MCF 10A (cell line): ENCODE results near the gene PET100. TPM values are rescaled to one million over a fixed set of nuclear protein-coding genes. Genes with fewer than 3 reads are reported as not detected.

Experiments
- BruUV-seq: library from RNA; stranded (reverse); fragments of 400-500 nt; replicated peaks from 2 replicates; lab custom pipeline; 2021; lab: Mats Ljungman, UMichigan
- CTCF ChIA-PET: fragments of 300-600 bp; sonication (Branson Sonifier 250); formaldehyde crosslinking; extraction: SDS; loops from one replicate; lab custom pipeline; 2021; ENCODE audit warnings: antibody characterized with exemption, inconsistent platforms; lab: Yijun Ruan, JAX
- POLR2A ChIA-PET: fragments of 300-600, 350-650 bp; sonication (Branson Sonifier 250); formaldehyde crosslinking; extraction: SDS; loops from one replicate; lab custom pipeline; 2020; ENCODE audit warnings: antibody characterized with exemption, inconsistent platforms; lab: Yijun Ruan, JAX
- DNase-seq: peaks from one replicate; pipeline ENCODE4 v3.0.0-alpha.2; 2018; ENCODE audit not compliant: unreplicated experiment
- H3K27ac Mint-ChIP-seq: one replicate; pipeline ENCODE4 v1.8.0; 2022; ENCODE audit warnings: mild to moderate bottlenecking, low read depth, mixed read lengths; ENCODE audit not compliant: unreplicated experiment
- H3K27me3 Mint-ChIP-seq: one replicate; pipeline ENCODE4 v1.8.0; 2022; ENCODE audit warnings: mixed read lengths; ENCODE audit not compliant: insufficient read depth, unreplicated experiment
- H3K36me3 Mint-ChIP-seq: one replicate; pipeline ENCODE4 v1.8.0; 2022; ENCODE audit warnings: mild to moderate bottlenecking, moderate library complexity, mixed read lengths; ENCODE audit not compliant: insufficient read depth, unreplicated experiment
- H3K4me1 Mint-ChIP-seq: one replicate; pipeline ENCODE4 v1.8.0; 2022; ENCODE audit warnings: mixed read lengths; ENCODE audit not compliant: insufficient read depth, unreplicated experiment
- H3K4me3 Mint-ChIP-seq: one replicate; pipeline ENCODE4 v1.8.0; 2022; ENCODE audit warnings: mild to moderate bottlenecking, moderate library complexity, mixed read lengths; ENCODE audit not compliant: unreplicated experiment
- H3K9me3 Mint-ChIP-seq: one replicate; pipeline ENCODE4 v1.8.0; 2022; ENCODE audit warnings: mixed read lengths; ENCODE audit not compliant: unreplicated experiment
- intact Hi-C: fragments of 100-400 bp; cut with micrococcal nuclease; formaldehyde crosslinking; loops from 2 replicates; pipeline ENCODE4 v1.14.1; 2022
- total RNA-seq: library from RNA; stranded (reverse); gene quantifications from 2 replicates; pipeline ENCODE4 v1.2.3, GENCODE V29; 2022
- TF ChIP-seq, protein P1 (sequence below): fragments of 200-600 bp; IDR thresholded peaks from one replicate; pipeline ENCODE4 v1.8.0; 2022; ENCODE audit warnings: antibody characterized with exemption, mild to moderate bottlenecking; ENCODE audit not compliant: unreplicated experiment

The PET100 gene
- total RNA-seq, 1 experiment from 2014 or later, result 53.9 TPM

DNA sequence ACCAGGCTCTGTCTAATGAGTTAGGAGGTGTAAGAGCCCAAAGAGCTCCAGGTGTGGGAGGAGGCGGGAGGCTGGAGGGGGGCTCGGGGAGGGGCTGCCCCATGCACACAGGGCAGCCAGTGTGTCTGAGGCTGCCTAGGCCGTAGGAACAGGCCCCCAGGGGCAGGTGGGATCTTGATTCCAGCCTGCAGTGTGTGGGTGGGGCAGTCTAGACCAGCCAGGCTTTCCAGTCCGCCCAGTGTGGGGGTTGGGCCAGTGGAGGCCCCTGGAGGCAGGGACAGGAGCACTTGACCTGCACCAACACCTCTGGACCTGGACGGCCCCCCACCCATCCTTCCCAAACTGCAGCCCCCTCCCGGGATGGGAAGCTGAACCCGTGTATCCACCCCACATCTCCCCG, 39.3 kb upstream of the PET100 start:
- DNase-seq, result no peak
- no TSS peak for BruUV-seq
- H3K4me1 Mint-ChIP-seq, result peaks cover 9% of the 10 kb centered on the region
- ChIA-PET POLR2A (interaction anchor here (0.5 kb wide), 1 partner anchor 19 kb away, joined by 3 read pairs; no protein-coding TSS in a partner anchor), CTCF (interaction anchor here (1.6 kb wide), 1 partner anchor 22 kb away, joined by 7 read pairs; no protein-coding TSS in a partner anchor)
- no peak overlapping the region for H3K27ac Mint-ChIP-seq
- no peak overlapping the region for H3K4me3 Mint-ChIP-seq
- H3K36me3 Mint-ChIP-seq, result no peaks in the 10 kb centered on the region
- no peaks in the 10 kb centered on the region for H3K27me3 Mint-ChIP-seq
- no peaks in the 10 kb centered on the region for H3K9me3 Mint-ChIP-seq
- intact Hi-C loops, result no loop called here
- TF ChIP-seq, protein P1, sequence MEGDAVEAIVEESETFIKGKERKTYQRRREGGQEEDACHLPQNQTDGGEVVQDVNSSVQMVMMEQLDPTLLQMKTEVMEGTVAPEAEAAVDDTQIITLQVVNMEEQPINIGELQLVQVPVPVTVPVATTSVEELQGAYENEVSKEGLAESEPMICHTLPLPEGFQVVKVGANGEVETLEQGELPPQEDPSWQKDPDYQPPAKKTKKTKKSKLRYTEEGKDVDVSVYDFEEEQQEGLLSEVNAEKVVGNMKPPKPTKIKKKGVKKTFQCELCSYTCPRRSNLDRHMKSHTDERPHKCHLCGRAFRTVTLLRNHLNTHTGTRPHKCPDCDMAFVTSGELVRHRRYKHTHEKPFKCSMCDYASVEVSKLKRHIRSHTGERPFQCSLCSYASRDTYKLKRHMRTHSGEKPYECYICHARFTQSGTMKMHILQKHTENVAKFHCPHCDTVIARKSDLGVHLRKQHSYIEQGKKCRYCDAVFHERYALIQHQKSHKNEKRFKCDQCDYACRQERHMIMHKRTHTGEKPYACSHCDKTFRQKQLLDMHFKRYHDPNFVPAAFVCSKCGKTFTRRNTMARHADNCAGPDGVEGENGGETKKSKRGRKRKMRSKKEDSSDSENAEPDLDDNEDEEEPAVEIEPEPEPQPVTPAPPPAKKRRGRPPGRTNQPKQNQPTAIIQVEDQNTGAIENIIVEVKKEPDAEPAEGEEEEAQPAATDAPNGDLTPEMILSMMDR, result no peak

DNA sequence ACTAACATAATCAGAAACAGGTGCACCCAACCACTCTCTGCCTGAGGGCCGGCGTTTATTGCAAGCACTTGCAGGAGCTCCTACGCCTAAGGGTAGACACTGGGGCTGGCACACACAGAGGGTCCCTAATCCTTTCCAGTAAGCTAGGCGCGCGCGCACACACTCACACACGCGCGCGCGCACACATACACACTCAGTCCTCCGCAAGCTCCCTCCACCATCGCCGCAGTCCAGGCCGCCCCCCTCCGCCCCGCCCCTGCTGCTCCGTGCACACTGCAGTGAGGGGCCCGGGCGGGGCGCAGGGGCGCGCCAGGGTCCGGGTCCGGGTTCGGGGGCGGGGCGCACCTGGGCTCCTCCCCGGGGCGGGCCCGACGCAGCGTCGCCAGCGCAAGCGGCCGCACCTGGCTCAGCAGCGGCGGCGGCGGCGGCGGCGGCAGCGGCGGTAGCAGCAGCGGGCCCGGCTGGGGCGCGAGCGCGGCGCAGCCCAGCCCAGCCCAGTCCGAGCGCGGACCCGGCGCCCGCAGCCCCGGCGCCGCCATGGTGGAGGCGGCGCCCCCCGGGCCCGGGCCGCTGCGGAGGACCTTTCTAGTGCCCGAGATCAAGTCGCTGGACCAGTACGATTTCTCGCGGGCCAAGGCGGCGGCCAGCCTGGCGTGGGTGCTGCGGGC, 34.0 kb upstream of the PET100 start, which contains the start of gene CAMSAP3:
Gene CAMSAP3 (plus strand): TSS at position 398 of the 668 bp plus-strand sequence. CDS start 140 bp downstream, at position 538.
- BruUV-seq, result no TSS peak
- ChIA-PET CTCF (interaction anchor here (0.9 to 4.1 kb wide), 3 partner anchors 23 to 85 kb away, joined by 3 to 35 read pairs (median 5); partner anchors contain the start of gene TRAPPC5), POLR2A (interaction anchor here (2.8 kb wide), 1 partner anchor 27 kb away, joined by 18 read pairs; no protein-coding TSS in a partner anchor)
- Mint-ChIP-seq H3K4me3 (peak within 1 kb of the TSS; percentile 71), H3K36me3 (no peaks in the 10 kb centered on the region), H3K27me3 (no peaks in the 10 kb centered on the region), H3K9me3 (no peaks in the 10 kb centered on the region), H3K4me1 (peaks cover 5% of the 10 kb centered on the region), H3K27ac (no peak within 1 kb of the TSS)
- TF ChIP-seq, protein P1, result no peak
- intact Hi-C loops, result no loop called here
- peak; percentile 36 for DNase-seq

DNA sequence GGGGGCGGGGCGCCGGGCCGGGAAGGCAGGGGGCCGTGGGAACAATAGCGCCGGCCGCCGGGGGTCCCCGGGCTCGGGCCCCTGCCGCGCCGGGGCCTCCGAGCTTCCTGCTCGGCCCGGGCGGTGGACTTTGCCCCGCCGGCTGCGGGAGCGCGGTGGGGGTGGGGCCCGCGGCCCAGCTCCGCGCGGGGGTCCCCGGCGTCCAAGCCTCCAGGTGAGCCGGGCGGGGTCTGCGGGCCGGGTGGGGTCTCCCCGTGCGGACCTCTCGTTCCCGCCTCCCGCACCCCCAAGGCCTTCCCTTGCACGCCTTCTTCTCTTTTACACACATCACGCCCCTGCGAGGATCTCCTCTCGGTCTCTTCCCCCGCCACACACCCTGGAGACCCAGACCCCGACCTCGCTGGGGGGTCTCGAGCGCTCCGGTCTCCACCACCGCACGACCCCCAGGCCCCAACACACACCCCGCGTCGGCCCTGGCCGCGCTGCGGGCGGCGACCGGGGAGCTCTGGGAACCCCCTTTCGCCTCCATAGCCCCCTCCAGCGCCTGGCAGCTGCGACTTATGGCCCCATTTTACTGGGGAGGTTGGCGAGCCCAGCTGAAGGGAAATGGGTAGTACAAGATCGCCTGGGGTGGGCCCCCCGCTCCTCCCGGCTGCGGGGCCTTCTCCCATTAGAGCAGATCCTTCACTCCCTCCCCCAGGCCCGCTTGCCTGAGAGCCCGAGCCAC, 33.2 kb upstream of the PET100 start:
- no peak for DNase-seq
- peak overlapping the region; percentile 49 for H3K27ac Mint-ChIP-seq
- ChIA-PET CTCF (interaction anchor here (0.6 to 4.1 kb wide), 5 partner anchors 24 to 1518 kb away, joined by 3 to 35 read pairs (median 3); partner anchors contain the start of gene TRAPPC5), POLR2A (interaction anchor here (1.2 to 2.8 kb wide), 6 partner anchors 11 to 32 kb away, joined by 4 to 18 read pairs (median 8); partner anchors contain the start of genes PET100 and XAB2)
- BruUV-seq, result no TSS peak
- intact Hi-C loops, result no loop called here
- no peaks in the 10 kb centered on the region for H3K9me3 Mint-ChIP-seq
- TF ChIP-seq, protein P1, result no peak
- H3K27me3 Mint-ChIP-seq, result no peaks in the 10 kb centered on the region
- H3K36me3 Mint-ChIP-seq, result no peaks in the 10 kb centered on the region
- peak overlapping the region; percentile 71 for H3K4me3 Mint-ChIP-seq
- peaks cover 5% of the 10 kb centered on the region for H3K4me1 Mint-ChIP-seq

DNA sequence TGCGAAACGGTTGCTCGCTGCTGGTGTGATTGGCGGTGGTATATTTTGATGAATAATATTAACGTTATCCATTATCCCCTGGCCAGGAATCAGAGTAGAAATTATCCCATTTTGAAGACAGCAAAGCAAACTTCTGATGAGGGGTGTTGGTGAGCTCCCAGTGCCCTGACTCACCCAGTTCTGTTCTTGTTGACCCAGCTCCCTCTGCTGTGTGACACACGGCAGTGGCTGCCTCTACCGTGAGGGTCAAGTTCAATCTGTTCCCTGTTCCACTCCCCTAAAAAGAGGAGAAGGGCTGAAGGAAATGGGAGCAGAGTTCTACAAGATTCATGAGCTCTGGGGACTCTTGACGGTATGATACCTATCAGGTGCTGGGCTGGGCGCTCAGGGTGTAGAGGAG, 31.9 kb upstream of the PET100 start:
- H3K4me3 Mint-ChIP-seq, result no peak overlapping the region
- TF ChIP-seq, protein P1, result no peak
- DNase-seq, result no peak
- no peaks in the 10 kb centered on the region for H3K27me3 Mint-ChIP-seq
- H3K27ac Mint-ChIP-seq, result no peak overlapping the region
- ChIA-PET CTCF (interaction anchor here (0.6 to 4.1 kb wide), 6 partner anchors 30 to 481 kb away, joined by 3 to 35 read pairs (median 3); no protein-coding TSS in a partner anchor), POLR2A (interaction anchor here (0.6 to 2.8 kb wide), 7 partner anchors 12 to 101 kb away, joined by 3 to 18 read pairs (median 7); partner anchors contain the start of genes PET100 and XAB2)
- intact Hi-C loops, result no loop called here
- H3K4me1 Mint-ChIP-seq, result peaks cover 5% of the 10 kb centered on the region
- H3K36me3 Mint-ChIP-seq, result no peaks in the 10 kb centered on the region
- no peaks in the 10 kb centered on the region for H3K9me3 Mint-ChIP-seq
- no TSS peak for BruUV-seq
